OCI-LY3 (cell line): Measurements from ENCODE around the gene CMTM4.
A peak's percentile ranks its signal among the peaks of the same experiment; 100 is the strongest.

Experiments used
- H2AFZ ChIP-seq: fragments of 200-600, 300-600 bp; shearing (Covaris generic); 2 replicates; pipeline ENCODE4 v1.6.0; 2014; ENCODE audit warnings: antibody characterized with exemption, low read depth, low read length
- H3K27ac ChIP-seq: fragments of 200-600, 300-600 bp; sonication (generic); 2 replicates; pipeline ENCODE4 v1.5.1; 2014; ENCODE audit warnings: mild to moderate bottlenecking, low read length, moderate library complexity, mixed read lengths
- H3K27me3 ChIP-seq: fragments of 200-600, 300-600 bp; sonication (generic); 2 replicates; pipeline ENCODE4 v1.6.1; 2014; ENCODE audit warnings: low read depth, low read length, mixed read lengths
- H3K36me3 ChIP-seq: fragments of 200-600, 300-600 bp; sonication (generic); replicated peaks from 2 replicates; pipeline ENCODE3; 2014; ENCODE audit warnings: low read depth, low read length, mixed read lengths
- H3K4me1 ChIP-seq: fragments of 300-600, 200-600 bp; sonication (generic); 2 replicates; pipeline ENCODE4 v1.6.1; 2014; ENCODE audit warnings: low read length, mixed read lengths
- H3K4me2 ChIP-seq: fragments of 200-600, 300-600 bp; sonication (generic); 2 replicates; pipeline ENCODE4 v1.6.1; 2014; ENCODE audit warnings: low read length, mixed read lengths
- H3K4me3 ChIP-seq: fragments of 300-600, 200-600 bp; sonication (generic); 2 replicates; pipeline ENCODE4 v1.5.1; 2014; ENCODE audit warnings: antibody characterized with exemption, mild to moderate bottlenecking, low read length, moderate library complexity
- H3K79me2 ChIP-seq: fragments of 300-600, 200-600 bp; shearing (Covaris generic); 2 replicates; pipeline ENCODE4 v1.6.1; 2014; ENCODE audit warnings: mild to moderate bottlenecking, low read length, mixed read lengths
- H3K9ac ChIP-seq: fragments of 300-600, 200-600 bp; shearing (Covaris generic); 2 replicates; pipeline ENCODE4 v1.6.0; 2014; ENCODE audit warnings: mild to moderate bottlenecking, low read length, moderate library complexity
- H3K9me3 ChIP-seq: fragments of 200-600, 300-600 bp; shearing (Covaris generic); 2 replicates; pipeline ENCODE4 v1.6.1; 2014; ENCODE audit warnings: low read length, mixed read lengths; ENCODE audit not compliant: insufficient read depth
- H4K20me1 ChIP-seq: fragments of 200-600, 300-600 bp; sonication (generic); 2 replicates; pipeline ENCODE4 v1.6.1; 2016; ENCODE audit warnings: low read length, mixed read lengths; ENCODE audit not compliant: insufficient read depth
- EZH2phosphoT487 ChIP-seq: fragments of 200-600 bp; shearing (Covaris generic); IDR thresholded peaks from 2 replicates; pipeline ENCODE4 v1.6.1; 2018; ENCODE audit warnings: antibody characterized with exemption, mixed run types, low read depth
- TF ChIP-seq, protein P1 (sequence below): fragments of 200-600, 300-600 bp; sonication (generic); IDR thresholded peaks from 2 replicates; pipeline ENCODE4 v1.5.1; 2014; ENCODE audit warnings: antibody characterized with exemption, low read length, low read depth

The CMTM4 gene

DNA sequence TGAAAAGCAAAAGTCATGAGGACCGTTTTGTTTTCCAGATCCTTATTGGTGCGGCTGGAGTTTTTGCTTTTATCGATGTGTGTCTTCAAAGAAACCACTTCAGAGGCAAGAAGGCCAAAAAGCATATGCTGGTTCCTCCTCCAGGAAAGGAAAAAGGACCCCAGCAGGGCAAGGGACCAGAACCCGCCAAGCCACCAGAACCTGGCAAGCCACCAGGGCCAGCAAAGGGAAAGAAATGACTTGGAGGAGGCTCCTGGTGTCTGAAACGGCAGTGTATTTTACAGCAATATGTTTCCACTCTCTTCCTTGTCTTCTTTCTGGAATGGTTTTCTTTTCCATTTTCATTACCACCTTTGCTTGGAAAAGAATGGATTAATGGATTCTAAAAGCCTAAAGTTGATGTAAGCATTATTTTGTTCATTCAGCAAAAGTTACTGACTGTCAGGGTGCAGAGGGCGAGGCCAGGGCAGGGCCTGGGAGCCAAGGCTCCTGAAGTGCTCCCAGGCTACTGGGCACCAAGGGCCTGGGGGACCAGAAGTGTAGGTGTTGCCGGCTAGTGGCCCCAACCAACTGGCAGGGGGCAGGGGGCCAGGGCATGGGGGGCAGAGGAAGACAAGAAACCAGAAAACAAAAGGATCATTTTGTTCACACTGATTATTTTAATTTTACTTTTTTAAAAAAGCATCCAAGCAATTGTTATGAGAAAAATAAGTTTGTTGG is 108.5 kb downstream of the CMTM4 start:
- peak overlapping the region; percentile 31 for H3K4me2 ChIP-seq
- no peaks in the 10 kb centered on the region for H3K36me3 ChIP-seq
- TF ChIP-seq EZH2phosphoT487 = no peak
- TF ChIP-seq, protein P1, sequence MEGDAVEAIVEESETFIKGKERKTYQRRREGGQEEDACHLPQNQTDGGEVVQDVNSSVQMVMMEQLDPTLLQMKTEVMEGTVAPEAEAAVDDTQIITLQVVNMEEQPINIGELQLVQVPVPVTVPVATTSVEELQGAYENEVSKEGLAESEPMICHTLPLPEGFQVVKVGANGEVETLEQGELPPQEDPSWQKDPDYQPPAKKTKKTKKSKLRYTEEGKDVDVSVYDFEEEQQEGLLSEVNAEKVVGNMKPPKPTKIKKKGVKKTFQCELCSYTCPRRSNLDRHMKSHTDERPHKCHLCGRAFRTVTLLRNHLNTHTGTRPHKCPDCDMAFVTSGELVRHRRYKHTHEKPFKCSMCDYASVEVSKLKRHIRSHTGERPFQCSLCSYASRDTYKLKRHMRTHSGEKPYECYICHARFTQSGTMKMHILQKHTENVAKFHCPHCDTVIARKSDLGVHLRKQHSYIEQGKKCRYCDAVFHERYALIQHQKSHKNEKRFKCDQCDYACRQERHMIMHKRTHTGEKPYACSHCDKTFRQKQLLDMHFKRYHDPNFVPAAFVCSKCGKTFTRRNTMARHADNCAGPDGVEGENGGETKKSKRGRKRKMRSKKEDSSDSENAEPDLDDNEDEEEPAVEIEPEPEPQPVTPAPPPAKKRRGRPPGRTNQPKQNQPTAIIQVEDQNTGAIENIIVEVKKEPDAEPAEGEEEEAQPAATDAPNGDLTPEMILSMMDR = no peak

DNA sequence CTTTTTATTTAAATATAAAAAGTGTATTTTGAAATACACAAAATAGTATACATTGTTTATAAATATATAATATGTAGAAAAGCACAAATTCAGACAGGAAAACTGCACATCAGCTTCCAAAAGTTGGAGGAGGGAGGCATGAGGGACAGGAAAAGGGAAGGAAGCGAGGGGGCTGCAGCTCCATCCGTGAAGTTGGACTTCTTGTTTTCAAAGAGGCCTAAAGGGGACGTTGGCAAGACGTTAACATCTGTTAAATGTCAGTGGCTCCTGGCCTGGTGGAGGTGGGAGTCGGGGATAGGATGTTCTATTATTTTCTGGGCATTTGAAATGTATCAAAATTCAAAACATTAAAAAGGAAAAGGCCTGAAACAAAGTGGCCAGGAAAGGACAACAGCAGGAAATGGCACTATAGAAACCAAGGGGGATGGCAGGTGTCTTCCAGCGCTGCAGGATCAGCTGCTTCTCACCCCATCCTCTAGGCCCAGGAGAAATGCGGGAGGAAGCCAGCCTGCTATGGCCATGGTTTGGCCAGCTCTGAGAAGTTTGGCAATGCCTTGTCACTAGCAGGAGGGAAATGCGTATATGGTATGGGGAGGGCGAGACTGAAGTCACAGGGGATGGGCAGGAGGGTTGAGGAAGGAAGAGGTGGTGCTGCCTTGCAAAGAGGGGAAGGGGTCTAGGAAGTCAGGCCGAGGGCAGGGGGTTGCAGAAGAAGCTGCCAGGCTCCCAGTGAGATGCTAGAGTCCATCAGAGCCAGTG is 110.9 kb downstream of the CMTM4 start:
- H3K4me3 ChIP-seq = no peak overlapping the region
- no peaks in the 10 kb centered on the region for H3K79me2 ChIP-seq
- H3K9ac ChIP-seq = no peak overlapping the region
- peaks cover 22% of the 10 kb centered on the region for H3K4me1 ChIP-seq
- H2AFZ ChIP-seq = no peak overlapping the region
- H4K20me1 ChIP-seq = no peaks in the 10 kb centered on the region
- H3K27ac ChIP-seq = no peak overlapping the region
- TF ChIP-seq, protein P1 = no peak
- TF ChIP-seq EZH2phosphoT487 = no peak
- no peaks in the 10 kb centered on the region for H3K9me3 ChIP-seq
- peaks cover 3% of the 10 kb centered on the region for H3K27me3 ChIP-seq
- no peaks in the 10 kb centered on the region for H3K36me3 ChIP-seq
- H3K4me2 ChIP-seq = no peak overlapping the region

More for the DNA sequence above, 108.5 kb downstream of the CMTM4 start:
- Histone ChIP-seq H2AFZ (peak overlapping the region; percentile 70), H3K9me3 (no peaks in the 10 kb centered on the region), H3K4me3 (no peak overlapping the region), H3K27ac (no peak overlapping the region), H3K4me1 (peaks cover 27% of the 10 kb centered on the region), H3K27me3 (peaks cover 7% of the 10 kb centered on the region), H4K20me1 (no peaks in the 10 kb centered on the region), H3K79me2 (no peaks in the 10 kb centered on the region), H3K9ac (no peak overlapping the region)

DNA sequence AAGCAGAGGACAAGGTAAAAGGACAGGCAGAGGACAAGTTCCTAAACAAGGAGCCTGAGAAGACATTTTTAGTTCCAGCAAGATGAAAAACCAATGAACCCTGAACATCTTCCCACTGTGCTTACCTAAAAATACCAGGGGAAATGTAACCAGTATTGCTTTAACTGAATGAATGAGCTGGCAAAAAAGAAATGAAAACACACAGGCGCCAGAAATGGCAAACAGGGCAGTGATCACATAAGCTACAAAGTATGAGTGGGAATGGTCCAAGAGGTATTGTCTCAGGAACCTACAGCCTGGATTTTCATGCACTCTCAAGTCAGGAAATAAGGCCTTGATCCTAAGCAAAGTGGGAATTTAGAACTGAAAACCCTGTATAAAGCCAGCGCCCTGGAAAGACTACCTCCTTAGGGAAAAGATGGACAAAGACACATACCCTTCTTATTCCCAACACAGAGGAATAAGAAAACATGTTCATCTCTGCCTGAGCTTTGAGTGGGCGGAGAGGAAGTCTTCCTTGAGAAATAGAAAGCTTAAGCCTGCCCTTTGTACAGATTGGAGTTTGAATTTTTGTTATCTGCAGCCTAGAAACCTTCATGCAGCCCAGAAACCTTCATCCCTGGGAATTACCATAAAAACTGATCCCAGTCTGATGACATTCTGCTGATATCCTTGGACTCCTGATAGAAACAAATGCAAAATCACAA is 115.1 kb downstream of the CMTM4 start:
- Histone ChIP-seq H3K27me3 (0 out of 2 replicates have a peak, but pooled peaks cover 3% of the 10 kb centered on the region), H3K4me3 (no peak overlapping the region), H3K9ac (no peak overlapping the region), H3K79me2 (no peaks in the 10 kb centered on the region), H3K27ac (no peak overlapping the region), H4K20me1 (no peaks in the 10 kb centered on the region), H2AFZ (no peak overlapping the region), H3K4me2 (no peak overlapping the region), H3K36me3 (no peaks in the 10 kb centered on the region), H3K4me1 (peaks cover 5% of the 10 kb centered on the region; the same call in 1 of the 2 replicates), H3K9me3 (no peaks in the 10 kb centered on the region)
- TF ChIP-seq, protein P1 = no peak
- TF ChIP-seq EZH2phosphoT487 = no peak
